ENCODE measurements around the gene HEMK1. TPM values are rescaled to one million over a fixed set of nuclear protein-coding genes. Genes with fewer than 3 reads are reported as not detected.

HEMK1 gene
- polyA plus RNA-seq, 2 of the 4 experiments (the other 2 are of a cell fraction): 4.3 to 4.7 TPM

DNA sequence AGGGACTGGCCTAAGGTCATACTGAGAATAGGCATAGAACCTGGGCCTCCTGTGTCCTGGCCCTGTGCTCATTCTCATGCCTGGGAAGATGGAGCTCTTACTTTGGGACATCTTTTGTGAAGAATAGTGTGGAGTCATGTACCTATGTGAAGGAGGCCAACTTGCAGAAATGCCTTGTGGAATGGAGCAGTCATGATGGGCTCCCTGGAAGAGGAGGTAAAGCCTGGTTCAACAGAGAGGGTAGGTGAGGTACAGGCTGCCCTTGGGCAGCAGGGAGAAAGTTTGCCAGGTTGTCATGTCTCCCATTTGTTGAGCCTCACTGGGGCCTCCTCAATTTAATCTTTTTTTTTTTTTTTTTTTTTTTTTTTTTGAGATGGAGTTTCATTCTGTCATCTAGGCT is 65.7 kb downstream of the HEMK1 start:
- CTCF ChIA-PET: no interaction called here
- POLR2A ChIA-PET: no interaction called here

DNA sequence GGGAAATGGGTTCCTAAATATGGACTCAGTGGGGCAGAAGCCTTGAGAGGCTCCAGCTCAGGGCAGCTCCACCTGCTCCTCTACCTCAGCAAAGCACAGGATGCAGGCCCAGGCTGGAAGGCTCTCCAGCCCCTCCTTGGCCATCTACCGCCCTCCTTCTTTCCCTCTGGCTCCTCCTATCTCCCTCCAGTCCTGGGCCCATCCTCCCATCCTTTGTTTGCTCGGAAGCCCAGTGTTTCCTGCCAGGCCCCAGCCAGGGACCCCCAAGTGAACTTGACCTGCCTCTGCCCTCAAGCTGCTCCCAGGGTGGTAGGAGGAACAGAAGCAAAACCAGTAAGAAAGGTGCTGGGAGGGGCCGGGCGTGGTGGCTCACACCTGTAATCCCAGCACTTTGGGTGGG is 67.7 kb downstream of the HEMK1 start:
- H3K4me1 ChIP-seq: no peaks in the 10 kb centered on the region
- no peak overlapping the region for H3K27ac ChIP-seq
- no peak for ATAC-seq
- H3K9me3 ChIP-seq: no peaks in the 10 kb centered on the region
- no peak overlapping the region for H3K4me2 ChIP-seq
- no peak for DNase-seq (ENCODE audit: low read depth in 1 of 2, low spot score in 1 of 2)
- CTCF ChIA-PET: interaction anchor here (0.9 kb wide), 1 partner anchor 9 kb away, joined by 4 read pairs; no protein-coding TSS in a partner anchor
- POLR2A ChIA-PET: interaction anchor here (0.7 kb wide), 1 partner anchor 68 kb away, joined by 4 read pairs; the partner anchor contains the start of gene HEMK1
- FAIRE-seq: no peak
- TF ChIP-seq RARB (CRISPR knock-in tag; IDR thresholded peaks at IDR 0.05) (no peak), RAD21 (conservative IDR thresholded peaks at IDR 0.05 in 1 of 2, IDR thresholded peaks at IDR 0.05 in 1 of 2) (no peak), HOXB5 (CRISPR knock-in tag; IDR thresholded peaks at IDR 0.05) (no peak), EP300 (IDR thresholded peaks at IDR 0.05) (no peak), POLR2A (IDR thresholded peaks at IDR 0.05; ENCODE audit: low read length) (no peak), PHF8 (IDR thresholded peaks at IDR 0.05; ENCODE audit: borderline replicate concordance, low read depth) (no peak), NPAS2 (CRISPR knock-in tag; IDR thresholded peaks at IDR 0.05; ENCODE audit: borderline replicate concordance) (no peak), KDM1A (IDR thresholded peaks at IDR 0.05; ENCODE audit: low read depth) (no peak), NR3C1 (IDR thresholded peaks at IDR 0.05) (no peak)
- TF ChIP-seq, protein P1, sequence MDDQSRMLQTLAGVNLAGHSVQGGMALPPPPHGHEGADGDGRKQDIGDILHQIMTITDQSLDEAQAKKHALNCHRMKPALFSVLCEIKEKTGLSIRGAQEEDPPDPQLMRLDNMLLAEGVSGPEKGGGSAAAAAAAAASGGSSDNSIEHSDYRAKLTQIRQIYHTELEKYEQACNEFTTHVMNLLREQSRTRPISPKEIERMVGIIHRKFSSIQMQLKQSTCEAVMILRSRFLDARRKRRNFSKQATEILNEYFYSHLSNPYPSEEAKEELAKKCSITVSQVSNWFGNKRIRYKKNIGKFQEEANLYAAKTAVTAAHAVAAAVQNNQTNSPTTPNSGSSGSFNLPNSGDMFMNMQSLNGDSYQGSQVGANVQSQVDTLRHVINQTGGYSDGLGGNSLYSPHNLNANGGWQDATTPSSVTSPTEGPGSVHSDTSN (IDR thresholded peaks at IDR 0.05): no peak
- TF ChIP-seq, protein P2, sequence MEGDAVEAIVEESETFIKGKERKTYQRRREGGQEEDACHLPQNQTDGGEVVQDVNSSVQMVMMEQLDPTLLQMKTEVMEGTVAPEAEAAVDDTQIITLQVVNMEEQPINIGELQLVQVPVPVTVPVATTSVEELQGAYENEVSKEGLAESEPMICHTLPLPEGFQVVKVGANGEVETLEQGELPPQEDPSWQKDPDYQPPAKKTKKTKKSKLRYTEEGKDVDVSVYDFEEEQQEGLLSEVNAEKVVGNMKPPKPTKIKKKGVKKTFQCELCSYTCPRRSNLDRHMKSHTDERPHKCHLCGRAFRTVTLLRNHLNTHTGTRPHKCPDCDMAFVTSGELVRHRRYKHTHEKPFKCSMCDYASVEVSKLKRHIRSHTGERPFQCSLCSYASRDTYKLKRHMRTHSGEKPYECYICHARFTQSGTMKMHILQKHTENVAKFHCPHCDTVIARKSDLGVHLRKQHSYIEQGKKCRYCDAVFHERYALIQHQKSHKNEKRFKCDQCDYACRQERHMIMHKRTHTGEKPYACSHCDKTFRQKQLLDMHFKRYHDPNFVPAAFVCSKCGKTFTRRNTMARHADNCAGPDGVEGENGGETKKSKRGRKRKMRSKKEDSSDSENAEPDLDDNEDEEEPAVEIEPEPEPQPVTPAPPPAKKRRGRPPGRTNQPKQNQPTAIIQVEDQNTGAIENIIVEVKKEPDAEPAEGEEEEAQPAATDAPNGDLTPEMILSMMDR (IDR thresholded peaks at IDR 0.05): no peak
- no peak overlapping the region for H3K4me3 ChIP-seq
- WGBS (ENCODE audit: missing lambda C conversion rate): 91% methylated on average over 3 of the region's 4 CpGs

More for the DNA sequence above, 65.7 kb downstream of the HEMK1 start:
- FAIRE-seq: no peak
- no peaks in the 10 kb centered on the region for H3K9me3 ChIP-seq
- no peak for DNase-seq (ENCODE audit: low read depth in 1 of 2, low spot score in 1 of 2)
- H3K4me2 ChIP-seq: no peak overlapping the region
- TF ChIP-seq, protein P3, sequence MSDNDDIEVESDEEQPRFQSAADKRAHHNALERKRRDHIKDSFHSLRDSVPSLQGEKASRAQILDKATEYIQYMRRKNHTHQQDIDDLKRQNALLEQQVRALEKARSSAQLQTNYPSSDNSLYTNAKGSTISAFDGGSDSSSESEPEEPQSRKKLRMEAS (IDR thresholded peaks at IDR 0.05): no peak
- TF ChIP-seq ZFP36 (IDR thresholded peaks at IDR 0.05; ENCODE audit: borderline replicate concordance, partially characterized antibody) (no peak), CEBPB (IDR thresholded peaks at IDR 0.05) (no peak), KDM1A (IDR thresholded peaks at IDR 0.05; ENCODE audit: low read depth) (no peak)
- TF ChIP-seq, protein P4, sequence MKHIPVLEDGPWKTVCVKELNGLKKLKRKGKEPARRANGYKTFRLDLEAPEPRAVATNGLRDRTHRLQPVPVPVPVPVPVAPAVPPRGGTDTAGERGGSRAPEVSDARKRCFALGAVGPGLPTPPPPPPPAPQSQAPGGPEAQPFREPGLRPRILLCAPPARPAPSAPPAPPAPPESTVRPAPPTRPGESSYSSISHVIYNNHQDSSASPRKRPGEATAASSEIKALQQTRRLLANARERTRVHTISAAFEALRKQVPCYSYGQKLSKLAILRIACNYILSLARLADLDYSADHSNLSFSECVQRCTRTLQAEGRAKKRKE (CRISPR knock-in tag; IDR thresholded peaks at IDR 0.05; ENCODE audit: low read depth): no peak
- TF ChIP-seq, protein P5, sequence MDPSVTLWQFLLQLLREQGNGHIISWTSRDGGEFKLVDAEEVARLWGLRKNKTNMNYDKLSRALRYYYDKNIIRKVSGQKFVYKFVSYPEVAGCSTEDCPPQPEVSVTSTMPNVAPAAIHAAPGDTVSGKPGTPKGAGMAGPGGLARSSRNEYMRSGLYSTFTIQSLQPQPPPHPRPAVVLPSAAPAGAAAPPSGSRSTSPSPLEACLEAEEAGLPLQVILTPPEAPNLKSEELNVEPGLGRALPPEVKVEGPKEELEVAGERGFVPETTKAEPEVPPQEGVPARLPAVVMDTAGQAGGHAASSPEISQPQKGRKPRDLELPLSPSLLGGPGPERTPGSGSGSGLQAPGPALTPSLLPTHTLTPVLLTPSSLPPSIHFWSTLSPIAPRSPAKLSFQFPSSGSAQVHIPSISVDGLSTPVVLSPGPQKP (IDR thresholded peaks at IDR 0.05; ENCODE audit: low read depth, low read length): no peak
- no peak overlapping the region for H3K27ac ChIP-seq
- no peaks in the 10 kb centered on the region for H3K4me1 ChIP-seq
- H3K4me3 ChIP-seq: no peak overlapping the region
- ATAC-seq: no peak

DNA sequence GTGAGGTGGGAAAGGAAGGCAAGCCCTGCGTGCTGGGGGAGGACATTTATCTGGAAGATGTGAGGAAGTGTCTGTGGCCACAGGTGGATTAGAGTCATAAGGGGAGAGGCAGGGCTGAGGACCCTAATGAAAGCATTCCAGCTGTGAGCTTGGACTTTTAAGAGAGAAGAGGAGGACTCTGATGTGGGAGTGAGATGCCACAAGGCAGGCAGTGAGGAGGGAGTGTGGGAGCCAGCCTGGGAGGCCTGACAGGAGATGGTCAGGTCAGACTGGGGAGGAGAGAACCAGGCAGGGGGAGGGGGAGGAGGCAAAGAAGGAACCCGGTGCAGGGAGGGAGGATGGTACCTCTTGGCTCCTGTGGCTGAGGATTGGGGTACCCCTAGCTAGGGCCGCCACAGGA is 68.6 kb downstream of the HEMK1 start:
- POLR2A ChIA-PET: no interaction called here
- WGBS (ENCODE audit: missing lambda C conversion rate): 73% methylated on average over 3 of the region's 3 CpGs
- no peak for FAIRE-seq
- no peaks in the 10 kb centered on the region for H3K4me1 ChIP-seq
- H3K4me2 ChIP-seq: no peak overlapping the region
- H3K27ac ChIP-seq: no peak overlapping the region
- CTCF ChIA-PET: interaction anchor here (0.5 to 2.6 kb wide), 3 partner anchors 23 to 108 kb away, joined by 3 to 7 read pairs (median 4); no protein-coding TSS in a partner anchor
- ATAC-seq: no peak
- H3K4me3 ChIP-seq: no peak overlapping the region
- DNase-seq (ENCODE audit: low read depth in 1 of 2, low spot score in 1 of 2): no peak
- H3K9me3 ChIP-seq: no peaks in the 10 kb centered on the region
- no peak for TF ChIP-seq FOSL2 (IDR thresholded peaks at IDR 0.05)
- no peak for TF ChIP-seq FOSL2 (CRISPR knock-in tag; IDR thresholded peaks at IDR 0.05)
- TF ChIP-seq, protein P6, sequence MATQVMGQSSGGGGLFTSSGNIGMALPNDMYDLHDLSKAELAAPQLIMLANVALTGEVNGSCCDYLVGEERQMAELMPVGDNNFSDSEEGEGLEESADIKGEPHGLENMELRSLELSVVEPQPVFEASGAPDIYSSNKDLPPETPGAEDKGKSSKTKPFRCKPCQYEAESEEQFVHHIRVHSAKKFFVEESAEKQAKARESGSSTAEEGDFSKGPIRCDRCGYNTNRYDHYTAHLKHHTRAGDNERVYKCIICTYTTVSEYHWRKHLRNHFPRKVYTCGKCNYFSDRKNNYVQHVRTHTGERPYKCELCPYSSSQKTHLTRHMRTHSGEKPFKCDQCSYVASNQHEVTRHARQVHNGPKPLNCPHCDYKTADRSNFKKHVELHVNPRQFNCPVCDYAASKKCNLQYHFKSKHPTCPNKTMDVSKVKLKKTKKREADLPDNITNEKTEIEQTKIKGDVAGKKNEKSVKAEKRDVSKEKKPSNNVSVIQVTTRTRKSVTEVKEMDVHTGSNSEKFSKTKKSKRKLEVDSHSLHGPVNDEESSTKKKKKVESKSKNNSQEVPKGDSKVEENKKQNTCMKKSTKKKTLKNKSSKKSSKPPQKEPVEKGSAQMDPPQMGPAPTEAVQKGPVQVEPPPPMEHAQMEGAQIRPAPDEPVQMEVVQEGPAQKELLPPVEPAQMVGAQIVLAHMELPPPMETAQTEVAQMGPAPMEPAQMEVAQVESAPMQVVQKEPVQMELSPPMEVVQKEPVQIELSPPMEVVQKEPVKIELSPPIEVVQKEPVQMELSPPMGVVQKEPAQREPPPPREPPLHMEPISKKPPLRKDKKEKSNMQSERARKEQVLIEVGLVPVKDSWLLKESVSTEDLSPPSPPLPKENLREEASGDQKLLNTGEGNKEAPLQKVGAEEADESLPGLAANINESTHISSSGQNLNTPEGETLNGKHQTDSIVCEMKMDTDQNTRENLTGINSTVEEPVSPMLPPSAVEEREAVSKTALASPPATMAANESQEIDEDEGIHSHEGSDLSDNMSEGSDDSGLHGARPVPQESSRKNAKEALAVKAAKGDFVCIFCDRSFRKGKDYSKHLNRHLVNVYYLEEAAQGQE (IDR thresholded peaks at IDR 0.05): no peak
- TF ChIP-seq EHF (CRISPR knock-in tag; IDR thresholded peaks at IDR 0.05): no peak
- no peak for TF ChIP-seq NFE2L2 (conservative IDR thresholded peaks at IDR 0.05; ENCODE audit: low read length)
- no peak for TF ChIP-seq CBX2 (IDR thresholded peaks at IDR 0.05; ENCODE audit: borderline replicate concordance, low read depth)
- TF ChIP-seq, protein P1 (IDR thresholded peaks at IDR 0.05): no peak
- TF ChIP-seq, protein P3 (IDR thresholded peaks at IDR 0.05): no peak
- TF ChIP-seq HEYL (CRISPR knock-in tag; IDR thresholded peaks at IDR 0.05): no peak
- TF ChIP-seq RAD21 (conservative IDR thresholded peaks at IDR 0.05 in 1 of 2, IDR thresholded peaks at IDR 0.05 in 1 of 2): no peak
- no peak for TF ChIP-seq MYC (IDR thresholded peaks at IDR 0.05; ENCODE audit: borderline replicate concordance, low read length)
